BLaER1 treated with 17β-estradiol and CSF1 and Interleukin-3, amounts not matched to agents 10 nM and 100 nM (cell line): ENCODE data around the gene NDUFC1.

ENCODE experiments used
- H3K27ac ChIP-seq, 11 experiments: shearing (Covaris generic); formaldehyde crosslinking; 2 replicates each; pipeline ENCODE4 v1.8.1; 2022
- H3K27me3 ChIP-seq, 11 experiments: shearing (Covaris generic); formaldehyde crosslinking; 2 replicates each; pipeline ENCODE4 v1.8.1; 2022
- H3K36me3 ChIP-seq, 11 experiments: shearing (Covaris generic); formaldehyde crosslinking; 2 replicates each; pipeline ENCODE4 v1.8.1; 2022
- H3K4me1 ChIP-seq, 10 experiments: shearing (Covaris generic); formaldehyde crosslinking; 2 replicates each; pipeline ENCODE4 v1.8.1; 2022
- H3K4me2 ChIP-seq, 11 experiments: shearing (Covaris generic); formaldehyde crosslinking; 2 replicates each; pipeline ENCODE4 v1.8.1; 2022
- H3K4me3 ChIP-seq, 10 experiments: shearing (Covaris generic); formaldehyde crosslinking; 2 replicates each; pipeline ENCODE4 v1.8.1; 2022
- H3K9ac ChIP-seq, 11 experiments: shearing (Covaris generic); formaldehyde crosslinking; 2 replicates each; pipeline ENCODE4 v1.8.1; 2022
- H3K9me3 ChIP-seq, 11 experiments: shearing (Covaris generic); formaldehyde crosslinking; replicated peaks in 1 of 11; 2 replicates each; pipeline ENCODE4 v1.8.1; 2022
- H4K20me1 ChIP-seq, 11 experiments: shearing (Covaris generic); formaldehyde crosslinking; 2 replicates each; pipeline ENCODE4 v1.8.1; 2022
- Cebpa-rat ChIP-seq, 11 experiments: shearing (Covaris generic); IDR thresholded peaks; 2 replicates each; pipeline ENCODE4 v1.8.1; 2022

The NDUFC1 gene

GRCh38 chr4:139247700-139248238 lies 54.5 kb downstream of the NDUFC1 start:
- Histone ChIP-seq H3K9ac (no peak overlapping the region), H3K27me3 (no peaks in the 10 kb centered on the region), H3K4me1 (peaks cover 0 to 3% (median under 1%) of the 10 kb centered on the region in 10 experiments; a peak in 4 of 20 replicates), H3K4me2 (no peak overlapping the region), H3K9me3 (no peaks in the 10 kb centered on the region), H3K27ac (no peak overlapping the region), H3K36me3 (no peaks in the 10 kb centered on the region), H3K4me3 (no peak overlapping the region), H4K20me1 (no peaks in the 10 kb centered on the region)
- no peak for TF ChIP-seq Cebpa-rat (IDR thresholded peaks at IDR 0.05)

DNA sequence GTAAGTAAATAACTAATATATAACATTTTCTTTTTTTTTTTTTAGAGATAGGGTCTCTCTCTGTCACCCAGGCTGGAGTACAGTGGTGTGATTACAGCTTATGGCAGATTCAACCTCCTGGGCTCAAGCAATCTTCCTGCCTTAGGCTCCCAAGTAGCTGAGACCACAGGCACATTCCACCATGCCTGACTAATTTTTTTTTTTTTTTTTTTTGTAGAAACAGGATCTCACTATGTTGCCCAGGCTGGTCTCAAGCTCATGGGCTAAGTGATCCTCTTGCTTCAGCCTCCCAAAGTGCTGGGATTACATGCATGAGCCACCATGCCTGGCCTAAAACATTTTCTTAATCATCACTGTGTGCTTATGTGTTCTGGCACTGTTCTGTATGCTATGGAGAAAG lies 55.0 kb downstream of the NDUFC1 start:
- Histone ChIP-seq H4K20me1 (no peaks in the 10 kb centered on the region), H3K4me3 (no peak overlapping the region), H3K27me3 (no peaks in the 10 kb centered on the region), H3K4me2 (no peak overlapping the region), H3K27ac (no peak overlapping the region), H3K9me3 (no peaks in the 10 kb centered on the region), H3K4me1 (no peaks in the 10 kb centered on the region), H3K36me3 (no peaks in the 10 kb centered on the region), H3K9ac (no peak overlapping the region)
- TF ChIP-seq Cebpa-rat (IDR thresholded peaks at IDR 0.05), result no peak

GRCh38 chr4:139246166-139246565 lies 56.1 kb downstream of the NDUFC1 start:
- Histone ChIP-seq H3K27me3 (no peaks in the 10 kb centered on the region), H4K20me1 (no peaks in the 10 kb centered on the region), H3K27ac (no peak overlapping the region), H3K4me2 (no peak overlapping the region), H3K4me1 (no peaks in the 10 kb centered on the region), H3K4me3 (no peak overlapping the region), H3K9ac (no peak overlapping the region), H3K36me3 (no peaks in the 10 kb centered on the region), H3K9me3 (peaks cover 0 to 8% (median 0%) of the 10 kb centered on the region in 11 experiments; a peak in 3 of 22 replicates)
- no peak for TF ChIP-seq Cebpa-rat (IDR thresholded peaks at IDR 0.05)

- H3K4me1 ChIP-seq, result no peaks in the 10 kb centered on the region
- H3K9me3 ChIP-seq, result peaks cover 0 to 11% (median 0%) of the 10 kb centered on the region in 11 experiments; a peak in 3 of 22 replicates
- H3K36me3 ChIP-seq, result no peaks in the 10 kb centered on the region
- TF ChIP-seq Cebpa-rat (IDR thresholded peaks at IDR 0.05), result no peak
- H3K4me2 ChIP-seq, result no peak overlapping the region
- H3K4me3 ChIP-seq, result no peak overlapping the region
- H3K27me3 ChIP-seq, result no peaks in the 10 kb centered on the region
- H4K20me1 ChIP-seq, result no peaks in the 10 kb centered on the region
- no peak overlapping the region for H3K27ac ChIP-seq
- no peak overlapping the region for H3K9ac ChIP-seq
Observed at GRCh38 chr4:139245590-139245989, 56.7 kb downstream of the NDUFC1 start.

DNA sequence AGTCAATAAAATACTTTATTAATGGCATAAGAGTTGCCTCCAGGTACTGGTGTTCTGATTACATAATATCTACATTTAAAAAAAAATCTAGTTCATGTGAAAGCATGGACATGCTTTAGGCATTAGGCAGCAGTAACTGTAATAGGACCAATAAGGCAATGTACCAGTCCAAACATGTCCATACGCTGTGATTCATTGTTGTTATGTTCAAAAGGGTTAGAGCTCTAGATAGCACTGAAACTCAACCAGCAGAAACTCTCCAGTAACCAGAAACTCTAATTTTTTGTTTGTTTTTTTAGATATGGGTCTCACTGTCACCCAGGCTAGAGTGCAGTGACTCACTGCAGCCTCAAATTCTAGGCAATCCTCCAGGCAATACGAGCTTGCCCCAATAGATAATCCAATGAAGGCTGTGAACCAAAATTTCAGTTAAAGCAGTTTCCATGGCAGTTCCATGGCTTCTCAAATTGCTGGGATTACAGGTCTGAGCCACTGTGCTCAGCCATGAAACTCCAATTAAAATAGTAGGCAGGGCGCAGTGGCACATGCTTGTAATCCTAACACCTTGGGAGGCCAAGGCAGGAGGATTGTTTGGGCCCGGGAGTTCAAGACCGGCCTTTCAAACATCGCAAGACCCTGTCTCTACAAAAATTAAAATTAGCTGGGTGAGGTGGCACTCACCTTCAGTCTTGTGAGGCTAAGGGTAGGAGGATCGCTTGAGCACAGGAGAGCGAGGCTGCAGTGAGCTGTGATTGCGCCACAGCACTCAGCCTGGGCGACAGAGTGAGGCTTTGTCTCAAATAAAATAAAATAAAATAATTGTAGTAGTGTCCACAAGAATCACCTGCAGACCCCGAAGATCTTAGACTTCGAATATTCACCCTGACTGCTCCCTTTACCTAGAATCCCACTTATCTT lies 58.6 kb downstream of the NDUFC1 start:
- no peak overlapping the region for H3K4me3 ChIP-seq
- peaks cover 4 to 22% (median 10%) of the 10 kb centered on the region in 11 experiments; a peak in 16 of 22 replicates for H3K9me3 ChIP-seq
- no peak for TF ChIP-seq Cebpa-rat (IDR thresholded peaks at IDR 0.05)
- no peaks in the 10 kb centered on the region for H3K27me3 ChIP-seq
- no peak overlapping the region for H3K9ac ChIP-seq
- no peaks in the 10 kb centered on the region for H3K4me1 ChIP-seq
- no peak overlapping the region for H3K27ac ChIP-seq
- no peaks in the 10 kb centered on the region for H4K20me1 ChIP-seq
- H3K4me2 ChIP-seq, result no peak overlapping the region
- H3K36me3 ChIP-seq, result no peaks in the 10 kb centered on the region

GRCh38 chr4:139242511-139243051 lies 59.7 kb downstream of the NDUFC1 start:
- TF ChIP-seq Cebpa-rat (IDR thresholded peaks at IDR 0.05), result no peak
- H3K27me3 ChIP-seq, result no peaks in the 10 kb centered on the region
- H4K20me1 ChIP-seq, result no peaks in the 10 kb centered on the region
- no peak overlapping the region for H3K27ac ChIP-seq
- no peaks in the 10 kb centered on the region for H3K36me3 ChIP-seq
- H3K4me3 ChIP-seq, result no peak overlapping the region
- peaks cover 5 to 22% (median 13%) of the 10 kb centered on the region in 11 experiments; a peak in 17 of 22 replicates for H3K9me3 ChIP-seq
- no peak overlapping the region for H3K4me2 ChIP-seq
- no peak overlapping the region for H3K9ac ChIP-seq
- H3K4me1 ChIP-seq, result no peaks in the 10 kb centered on the region

DNA sequence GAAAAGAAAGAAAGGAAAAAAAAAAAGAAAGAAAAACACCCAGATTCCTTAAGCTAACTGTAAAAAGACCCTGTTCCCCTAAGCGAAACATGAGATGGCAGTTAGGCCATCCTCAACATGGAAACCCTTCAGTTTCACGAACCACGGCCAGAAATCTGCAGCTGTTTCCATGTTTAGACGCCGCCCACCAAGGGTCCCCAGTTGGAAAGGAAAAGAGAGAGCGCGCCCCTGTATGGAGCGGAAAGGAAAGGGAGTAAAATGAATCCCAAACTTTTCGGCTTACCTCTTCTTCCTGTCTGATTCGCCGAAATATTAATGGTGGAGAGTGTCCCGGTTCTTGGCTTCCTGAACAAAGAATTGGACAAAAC lies 60.5 kb downstream of the NDUFC1 start:
- H3K9ac ChIP-seq, result no peak overlapping the region

GRCh38 chr4:139241086-139241783 lies 61.0 kb downstream of the NDUFC1 start:
- no peaks in the 10 kb centered on the region for H4K20me1 ChIP-seq
- no peak overlapping the region for H3K9ac ChIP-seq
- H3K4me1 ChIP-seq, result no peaks in the 10 kb centered on the region
- TF ChIP-seq Cebpa-rat (IDR thresholded peaks at IDR 0.05), result no peak
- peaks cover 5 to 22% (median 13%) of the 10 kb centered on the region in 11 experiments; a peak in 17 of 22 replicates for H3K9me3 ChIP-seq
- H3K27ac ChIP-seq, result no peak overlapping the region
- H3K27me3 ChIP-seq, result no peaks in the 10 kb centered on the region
- no peaks in the 10 kb centered on the region for H3K36me3 ChIP-seq
- H3K4me2 ChIP-seq, result no peak overlapping the region
- H3K4me3 ChIP-seq, result no peak overlapping the region

More for the DNA sequence above, 60.5 kb downstream of the NDUFC1 start:
- no peak for TF ChIP-seq Cebpa-rat (IDR thresholded peaks at IDR 0.05)
- H3K4me2 ChIP-seq, result no peak overlapping the region
- no peak overlapping the region for H3K4me3 ChIP-seq
- peaks cover 5 to 22% (median 13%) of the 10 kb centered on the region in 11 experiments; a peak in 17 of 22 replicates for H3K9me3 ChIP-seq
- H4K20me1 ChIP-seq, result no peaks in the 10 kb centered on the region
- no peaks in the 10 kb centered on the region for H3K36me3 ChIP-seq
- no peaks in the 10 kb centered on the region for H3K4me1 ChIP-seq
- no peaks in the 10 kb centered on the region for H3K27me3 ChIP-seq
- no peak overlapping the region for H3K27ac ChIP-seq
